HG03457 (cell line): ENCODE measurements around the gene MTHFS.

Experiments used
- ATAC-seq: cut with Tn5 transposase; IDR thresholded peaks from one replicate; pipeline ENCODE4 v1.9.1; 2021; ENCODE audit warnings: moderate number of reproducible peaks; ENCODE audit not compliant: unreplicated experiment

MTHFS gene

DNA sequence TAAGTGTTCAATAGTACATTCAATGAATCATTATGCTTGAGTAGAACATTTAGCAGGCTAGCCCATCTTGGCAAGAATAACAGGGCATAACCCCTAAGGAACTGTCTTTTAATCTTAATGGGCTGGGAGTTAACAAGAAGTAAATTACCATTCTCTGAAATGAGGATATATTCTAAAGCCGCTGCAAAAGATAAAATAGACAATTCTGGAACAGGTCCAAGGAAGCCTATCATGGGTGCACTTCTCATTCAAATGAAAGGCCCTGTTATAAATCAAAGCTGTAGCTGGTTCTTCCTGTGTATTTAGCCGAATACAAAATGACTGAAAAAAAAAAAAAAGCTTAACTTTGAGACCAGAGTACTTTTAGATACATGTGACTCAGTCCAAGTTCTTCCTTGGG lies 15.6 kb downstream of the MTHFS start:
- no peak for ATAC-seq

- ATAC-seq: no peak
Measured at GRCh38 chr15:79878078-79878705, 18.6 kb downstream of the MTHFS start.

- ATAC-seq: no peak
Measured at GRCh38 chr15:79875213-79875612, 21.6 kb downstream of the MTHFS start.

- no peak for ATAC-seq
Measured at GRCh38 chr15:79874242-79874641, 22.6 kb downstream of the MTHFS start.

DNA sequence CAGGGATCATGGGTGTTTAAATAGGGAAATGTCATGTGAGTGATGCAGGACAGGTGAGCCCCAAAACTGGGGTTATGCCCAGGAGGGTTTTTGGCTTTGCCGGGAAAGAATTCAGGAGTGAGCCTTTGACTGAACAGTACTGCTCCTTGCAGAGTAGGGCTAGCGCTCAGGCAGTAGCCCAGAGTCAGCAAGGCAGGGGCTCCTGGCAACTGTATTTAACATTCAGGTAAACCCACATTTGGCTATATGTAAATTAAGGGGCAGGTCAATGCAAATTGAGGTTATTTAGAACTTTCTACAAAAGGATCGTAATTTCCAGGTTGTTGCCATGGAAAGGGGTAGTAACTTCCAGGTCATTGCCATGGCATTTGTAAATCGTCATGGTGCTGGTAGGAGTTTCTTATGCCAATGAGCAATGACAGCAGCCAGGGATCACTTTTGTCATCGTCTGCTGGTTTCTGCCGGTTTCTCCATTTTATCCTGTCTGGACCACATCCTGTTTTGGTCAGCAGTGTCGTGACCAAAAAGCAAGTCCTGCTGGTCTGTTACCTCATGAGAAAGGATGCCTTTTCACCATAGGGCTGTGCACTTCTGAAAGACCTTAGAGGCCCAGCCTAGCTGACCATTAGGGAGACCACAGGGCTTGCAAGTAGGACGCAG lies 24.3 kb downstream of the MTHFS start:
- ATAC-seq: no peak

- no peak for ATAC-seq
Measured at GRCh38 chr15:79868554-79868953, 28.3 kb downstream of the MTHFS start.

DNA sequence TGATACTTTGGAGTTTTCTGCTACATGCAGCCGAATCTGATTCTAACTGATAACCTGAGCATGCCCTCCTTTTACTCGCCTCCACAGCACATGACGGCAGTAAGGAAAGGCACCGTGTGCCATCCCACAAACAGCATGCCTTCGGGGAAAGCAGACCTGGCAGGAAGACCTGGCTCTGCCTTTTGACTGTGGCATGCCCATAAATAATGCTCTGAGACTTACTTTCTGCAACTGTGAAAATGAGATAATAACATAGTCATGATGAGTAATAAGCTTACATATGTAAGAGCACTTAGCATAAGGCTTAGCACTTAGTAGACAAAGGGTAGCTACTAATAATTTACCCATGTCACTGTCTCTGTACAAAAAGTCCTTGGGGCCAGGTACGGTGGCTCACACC lies 32.9 kb downstream of the MTHFS start:
- ATAC-seq: no peak

DNA sequence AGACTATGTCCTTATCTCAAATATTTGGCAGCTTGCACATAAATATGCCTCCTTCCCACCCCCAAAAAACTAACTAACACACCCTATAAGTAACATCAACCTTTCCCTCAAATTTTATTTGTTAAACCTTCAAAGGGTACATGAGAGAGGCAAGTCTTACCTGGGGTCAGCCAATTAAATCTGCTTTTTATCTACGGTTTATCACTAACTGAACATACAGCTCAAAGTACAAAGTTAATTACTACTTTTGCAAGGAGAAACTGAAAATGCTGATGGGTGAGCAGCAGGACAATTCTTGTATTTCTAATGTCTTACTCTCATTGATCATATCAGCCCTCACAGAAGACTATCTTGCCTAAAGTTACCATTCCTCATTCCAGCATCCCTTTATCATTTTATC lies 34.6 kb downstream of the MTHFS start:
- ATAC-seq: no peak

GRCh38 chr15:79860661-79861060 lies 36.2 kb downstream of the MTHFS start:
- ATAC-seq: no peak

DNA sequence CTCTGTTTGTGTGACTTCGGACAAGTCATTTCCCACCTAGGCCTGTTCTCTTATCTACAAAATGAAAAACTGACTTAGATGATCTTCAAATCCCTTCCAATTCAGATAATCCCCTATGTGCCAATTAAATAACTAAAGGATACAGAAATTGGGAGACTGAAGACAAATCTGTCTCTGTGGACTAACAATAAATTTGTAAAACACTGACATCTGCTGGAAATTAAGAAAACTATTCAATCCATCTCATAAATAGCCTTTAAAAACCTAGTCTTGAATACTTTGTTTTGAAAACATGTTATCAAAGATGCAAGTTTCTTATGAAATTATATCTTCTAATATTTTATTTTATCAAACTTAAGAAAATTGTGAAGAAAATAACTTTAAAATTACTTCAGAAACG lies 38.3 kb downstream of the MTHFS start:
- no peak for ATAC-seq

DNA sequence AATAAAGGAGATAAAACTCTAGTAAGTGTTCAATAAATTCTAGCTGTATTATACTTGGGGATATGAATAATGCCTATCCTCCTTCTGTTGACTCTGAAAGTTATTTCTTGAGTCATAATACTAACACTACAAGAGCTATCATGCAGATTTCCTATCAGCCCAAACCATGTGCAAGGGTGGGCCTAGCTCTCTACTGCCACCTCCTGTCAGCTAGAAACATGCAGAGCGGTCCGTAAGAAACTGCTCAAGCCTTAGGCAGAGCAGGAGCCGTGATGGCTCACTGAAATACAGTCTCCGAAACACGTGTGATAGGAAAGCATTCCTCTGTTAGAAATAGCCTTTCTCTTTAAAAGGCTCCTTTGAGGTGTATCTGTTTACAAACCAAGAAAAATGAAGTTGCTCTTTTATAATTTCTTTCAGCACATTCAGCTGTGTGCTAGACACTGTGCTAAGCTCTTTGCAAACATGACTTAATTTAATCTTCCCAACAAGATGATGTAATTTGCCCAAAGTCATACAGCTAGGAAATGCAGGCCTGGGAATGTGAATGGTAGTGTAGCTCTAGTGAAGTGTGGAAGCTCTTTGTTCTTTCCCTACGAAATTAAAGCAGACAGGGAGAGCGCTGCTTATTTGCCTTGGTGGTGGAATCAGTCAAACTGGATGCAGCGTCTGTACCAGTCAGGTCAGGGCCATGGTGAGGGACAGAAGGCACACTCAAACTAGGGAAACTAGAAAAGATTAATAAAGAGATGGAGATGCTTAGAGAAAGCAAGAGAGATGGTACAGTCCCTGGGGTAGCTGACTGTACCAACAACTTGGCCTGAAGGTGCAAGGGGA lies 43.1 kb downstream of the MTHFS start:
- ATAC-seq: peak; percentile 72

GRCh38 chr15:79849789-79850188 lies 47.0 kb downstream of the MTHFS start:
- ATAC-seq: no peak

DNA sequence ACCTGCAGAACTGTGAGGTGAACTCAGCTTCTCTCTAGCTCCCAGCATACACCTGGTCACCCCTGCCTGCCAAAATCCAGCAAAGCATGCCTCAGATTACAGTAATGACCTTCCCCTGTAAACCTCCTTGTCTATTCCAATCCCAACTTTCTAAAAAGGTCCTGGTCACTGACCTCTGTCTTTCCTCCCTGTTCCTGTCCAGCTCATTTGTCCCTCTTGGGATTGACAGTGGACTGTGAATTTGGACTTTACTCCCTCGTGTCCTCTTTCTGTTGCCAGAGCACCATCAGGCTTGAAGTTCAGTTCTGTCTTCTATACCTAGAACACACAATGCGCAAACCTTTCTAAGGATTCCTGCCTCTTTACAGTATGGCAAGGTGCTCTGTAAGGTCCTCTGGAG lies 50.3 kb downstream of the MTHFS start:
- ATAC-seq: no peak

DNA sequence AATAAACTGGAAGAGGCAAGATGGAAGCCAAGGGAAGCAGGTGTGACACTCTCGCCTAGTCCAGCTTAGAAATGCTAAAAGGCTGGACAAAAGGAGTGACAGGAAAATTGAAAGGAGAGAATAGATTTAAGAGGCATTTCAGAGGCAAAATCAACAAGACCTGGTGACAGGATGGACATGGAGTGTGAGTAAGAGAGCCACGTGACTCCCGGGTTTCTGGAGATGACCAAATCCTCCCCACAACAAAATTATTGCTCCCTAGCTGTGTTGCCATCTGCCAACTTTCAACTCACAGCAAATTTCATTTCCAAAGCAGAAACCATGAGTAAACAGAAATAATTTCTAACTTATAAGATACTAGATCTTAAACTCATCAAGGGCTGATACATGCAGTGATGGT lies 52.6 kb downstream of the MTHFS start:
- no peak for ATAC-seq

GRCh38 chr15:79837846-79838245 lies 59.0 kb downstream of the MTHFS start:
- ATAC-seq: no peak

DNA sequence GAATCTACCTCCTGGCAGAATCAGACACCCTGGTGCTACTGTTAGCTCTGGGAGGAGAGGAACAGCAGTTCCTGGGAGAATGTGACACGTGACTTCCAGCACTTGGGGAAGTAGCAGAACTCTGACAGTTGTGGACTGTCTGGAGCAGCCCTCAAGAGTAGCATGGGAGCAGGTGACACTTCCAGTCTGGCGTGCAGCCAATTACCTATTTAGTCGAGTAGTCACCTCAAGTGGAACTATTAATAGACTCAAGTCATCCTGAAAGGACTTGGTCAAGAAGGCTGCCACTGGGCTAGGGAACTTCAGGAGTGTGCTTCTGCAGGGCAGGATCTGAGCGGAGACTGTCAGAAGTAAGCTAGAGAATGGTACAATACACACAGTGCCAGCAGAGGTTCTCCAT lies 62.3 kb downstream of the MTHFS start:
- no peak for ATAC-seq

GRCh38 chr15:79832367-79833120 lies 64.3 kb downstream of the MTHFS start:
- no peak for ATAC-seq

DNA sequence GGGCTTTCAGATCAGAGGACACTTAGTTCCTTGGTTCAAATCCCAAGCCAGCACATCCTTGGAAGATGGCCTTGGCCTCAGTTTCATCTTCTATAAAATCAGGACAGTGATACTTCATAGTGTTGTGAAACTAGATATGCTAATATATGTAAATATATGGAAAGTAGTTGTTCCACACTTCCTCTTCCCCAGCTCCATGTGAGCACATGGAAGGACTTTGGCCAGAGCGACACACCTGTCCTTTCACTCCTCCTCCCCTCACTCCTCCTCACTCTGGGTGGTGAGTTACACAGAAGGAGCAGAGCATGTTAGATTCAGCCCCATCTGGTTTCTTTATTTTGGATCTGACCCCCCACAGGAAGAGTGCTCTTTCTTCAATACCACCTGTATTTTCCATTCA lies 65.2 kb downstream of the MTHFS start:
- no peak for ATAC-seq

- no peak for ATAC-seq
Measured at GRCh38 chr15:79829950-79830349, 66.9 kb downstream of the MTHFS start.

- no peak for ATAC-seq
Measured at GRCh38 chr15:79828447-79828846, 68.4 kb downstream of the MTHFS start.

DNA sequence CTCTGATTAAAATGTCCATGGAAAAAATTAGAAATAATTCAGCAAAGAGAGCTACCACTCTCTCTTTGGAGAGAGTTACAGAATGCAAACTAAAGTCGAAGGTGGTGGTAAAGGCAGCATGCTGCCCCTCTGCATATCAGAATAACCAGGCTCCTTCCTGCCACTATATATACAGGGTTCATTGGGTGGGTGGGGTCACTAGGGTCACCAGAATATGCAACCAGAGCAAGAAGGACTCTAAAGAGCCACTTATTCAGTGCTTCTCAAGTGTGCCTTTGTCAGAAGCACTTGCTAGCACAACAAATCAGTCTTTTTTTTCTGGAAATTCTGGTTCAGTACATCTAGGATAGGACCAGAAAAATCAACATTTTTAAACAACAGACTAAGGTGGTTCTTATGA lies 70.0 kb downstream of the MTHFS start:
- ATAC-seq: no peak
